HL-60 (cell line): ENCODE results near the gene PRKAR1B.

ENCODE experiments used
- DNase-seq, 2 experiments: peaks; one replicate each; pipeline ENCODE4 v3.0.0-alpha.2; 2010 to 2020; ENCODE audit warnings: low read depth in 1 of 2, low spot score in 1 of 2
- H3K27ac ChIP-seq: fragments of 250-450 bp; sonication (Bioruptor Pico); replicated peaks from 2 replicates; pipeline ENCODE4 v1.5.1; 2020; ENCODE audit warnings: mild to moderate bottlenecking, moderate library complexity
- H3K27me3 ChIP-seq: fragments of 250-450 bp; sonication (Bioruptor Pico); 2 replicates; pipeline ENCODE4 v1.5.1; 2021; ENCODE audit warnings: mild to moderate bottlenecking, moderate library complexity; ENCODE audit not compliant: insufficient read depth, poor library complexity, severe bottlenecking
- H3K4me3 ChIP-seq: replicated peaks from 2 replicates; pipeline ENCODE4 v1.5.1; 2011; ENCODE audit warnings: mild to moderate bottlenecking, control low read depth, low read length; ENCODE audit not compliant: insufficient read depth
- CTCF ChIP-seq: IDR thresholded peaks from one replicate; pipeline ENCODE4 v1.5.1; 2011; ENCODE audit warnings: low read length, control low read depth, inconsistent platforms; ENCODE audit not compliant: insufficient read depth
- GABPA ChIP-seq: IDR thresholded peaks from 2 replicates; pipeline ENCODE4 v1.6.1; 2012; ENCODE audit warnings: low read depth
- POLR2AphosphoS5 ChIP-seq: IDR thresholded peaks from 2 replicates; pipeline ENCODE4 v1.6.1; 2012; ENCODE audit warnings: low read depth
- REST ChIP-seq: IDR thresholded peaks from 2 replicates; pipeline ENCODE4 v1.6.1; 2012; ENCODE audit warnings: low read depth; ENCODE audit not compliant: insufficient replicate concordance
- SPI1 ChIP-seq: IDR thresholded peaks from 2 replicates; pipeline ENCODE4 v1.6.1; 2012; ENCODE audit warnings: low read depth, mild to moderate bottlenecking, borderline replicate concordance

PRKAR1B gene

GRCh38 chr7:571718-572415, 155.2 kb downstream of the PRKAR1B start:
- DNase-seq: no peak
- TF ChIP-seq GABPA: no peak
- no peak for TF ChIP-seq POLR2AphosphoS5
- TF ChIP-seq REST: no peak
- TF ChIP-seq SPI1: no peak
- no peak for TF ChIP-seq CTCF
- H3K4me3 ChIP-seq: no peak overlapping the region
- H3K27me3 ChIP-seq: no peaks in the 10 kb centered on the region
- H3K27ac ChIP-seq: no peak overlapping the region

- H3K4me3 ChIP-seq: no peak overlapping the region
- H3K27me3 ChIP-seq: no peaks in the 10 kb centered on the region
- DNase-seq: no peak
- no peak overlapping the region for H3K27ac ChIP-seq
- TF ChIP-seq GABPA: no peak
- TF ChIP-seq CTCF: no peak
- TF ChIP-seq REST: no peak
- no peak for TF ChIP-seq POLR2AphosphoS5
- no peak for TF ChIP-seq SPI1
Measured at GRCh38 chr7:571096-571717, 155.9 kb downstream of the PRKAR1B start.

GRCh38 chr7:570801-571070, 156.3 kb downstream of the PRKAR1B start:
- no peaks in the 10 kb centered on the region for H3K27me3 ChIP-seq
- TF ChIP-seq SPI1: no peak
- TF ChIP-seq GABPA: no peak
- no peak for TF ChIP-seq POLR2AphosphoS5
- no peak overlapping the region for H3K4me3 ChIP-seq
- no peak for DNase-seq
- no peak overlapping the region for H3K27ac ChIP-seq

GRCh38 chr7:569996-570800, 156.9 kb downstream of the PRKAR1B start:
- Histone ChIP-seq H3K27me3 (no peaks in the 10 kb centered on the region), H3K27ac (no peak overlapping the region), H3K4me3 (no peak overlapping the region)
- no peak for TF ChIP-seq POLR2AphosphoS5
- no peak for TF ChIP-seq SPI1
- TF ChIP-seq GABPA: no peak
- TF ChIP-seq CTCF: no peak
- no peak for TF ChIP-seq REST
- no peak for DNase-seq
